Breast epithelium (tissue), 3 donors: ENCODE measurements around the gene ASTN2.

Experiments used
- CTCF ChIP-seq, 3 donors: fragments of 450-650 bp; IDR thresholded peaks; one replicate each; pipeline ENCODE4 v1.5.1; 2016 to 2017; ENCODE audit warnings: antibody characterized with exemption in 3 of 3, mild to moderate bottlenecking in 3 of 3, moderate library complexity in 3 of 3
- POLR2A ChIP-seq: fragments of 450-650 bp; IDR thresholded peaks from one replicate; pipeline ENCODE4 v1.6.1; 2016; ENCODE audit warnings: antibody characterized with exemption, mild to moderate bottlenecking, moderate library complexity

GRCh38 chr9:117313989-117314388, 100.9 kb downstream of the ASTN2 start:
- TF ChIP-seq POLR2A (no peak), CTCF (IDR thresholded peaks at IDR 0.05) (no peak)
